GM23338 (cell line): Measurements from ENCODE around the gene SCAMP1.

Experiments used
- EZH2 ChIP-seq: fragments of 200-600 bp; sonication (generic); IDR thresholded peaks from one replicate; pipeline ENCODE4 v1.8.0; 2017; ENCODE audit warnings: antibody characterized with exemption, mild to moderate bottlenecking, low read depth; ENCODE audit not compliant: unreplicated experiment
- EZH2phosphoT487 ChIP-seq: fragments of 200-600 bp; sonication (generic); IDR thresholded peaks from one replicate; pipeline ENCODE4 v1.8.1; 2018; ENCODE audit warnings: antibody characterized with exemption; ENCODE audit not compliant: unreplicated experiment
- POLR2AphosphoS5 ChIP-seq: IDR thresholded peaks from 2 replicates; pipeline ENCODE4 v1.6.1; 2016; ENCODE audit warnings: antibody characterized with exemption, low read depth
- REST ChIP-seq: IDR thresholded peaks from one replicate; pipeline ENCODE4 v1.6.1; 2018; ENCODE audit warnings: antibody characterized with exemption; ENCODE audit not compliant: unreplicated experiment
- TF ChIP-seq, protein P1 (sequence below), 2 experiments: fragments of 200-600 bp in 1 of 2; sonication (generic) in 1 of 2; conservative IDR thresholded peaks; 2 replicates each; pipeline versions ENCODE4 v1.5.1 to v1.6.1; 2016 to 2017; ENCODE audit warnings: antibody characterized with exemption in 2 of 2, low read depth in 2 of 2, mild to moderate bottlenecking in 2 of 2, moderate library complexity in 1 of 2

GRCh38 chr5:78362220-78362619, 1.8 kb downstream of the SCAMP1 start:
- TF ChIP-seq, protein P1, sequence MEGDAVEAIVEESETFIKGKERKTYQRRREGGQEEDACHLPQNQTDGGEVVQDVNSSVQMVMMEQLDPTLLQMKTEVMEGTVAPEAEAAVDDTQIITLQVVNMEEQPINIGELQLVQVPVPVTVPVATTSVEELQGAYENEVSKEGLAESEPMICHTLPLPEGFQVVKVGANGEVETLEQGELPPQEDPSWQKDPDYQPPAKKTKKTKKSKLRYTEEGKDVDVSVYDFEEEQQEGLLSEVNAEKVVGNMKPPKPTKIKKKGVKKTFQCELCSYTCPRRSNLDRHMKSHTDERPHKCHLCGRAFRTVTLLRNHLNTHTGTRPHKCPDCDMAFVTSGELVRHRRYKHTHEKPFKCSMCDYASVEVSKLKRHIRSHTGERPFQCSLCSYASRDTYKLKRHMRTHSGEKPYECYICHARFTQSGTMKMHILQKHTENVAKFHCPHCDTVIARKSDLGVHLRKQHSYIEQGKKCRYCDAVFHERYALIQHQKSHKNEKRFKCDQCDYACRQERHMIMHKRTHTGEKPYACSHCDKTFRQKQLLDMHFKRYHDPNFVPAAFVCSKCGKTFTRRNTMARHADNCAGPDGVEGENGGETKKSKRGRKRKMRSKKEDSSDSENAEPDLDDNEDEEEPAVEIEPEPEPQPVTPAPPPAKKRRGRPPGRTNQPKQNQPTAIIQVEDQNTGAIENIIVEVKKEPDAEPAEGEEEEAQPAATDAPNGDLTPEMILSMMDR (conservative IDR thresholded peaks at IDR 0.05; ENCODE audit: low read depth in 2 of 2), result no peak
- TF ChIP-seq REST, result no peak
- TF ChIP-seq POLR2AphosphoS5, result no peak
- TF ChIP-seq EZH2phosphoT487, result no peak
- no peak for TF ChIP-seq EZH2
